Purkinje cell (primary cell): ENCODE measurements around the gene PLA2G2C. TPM values are rescaled to one million over a fixed set of nuclear protein-coding genes. Genes with fewer than 3 reads are reported as not detected.

Experiments used
- polyA plus RNA-seq: library from polyadenylated mRNA; unstranded; fragments of >200 nt; fragmentation: Nextera tagmentation; gene quantifications from 2 replicates; pipeline ENCODE4 v1.2.1, GENCODE V29; 2014

The PLA2G2C gene
- not detected in 2 replicates for polyA plus RNA-seq

DNA sequence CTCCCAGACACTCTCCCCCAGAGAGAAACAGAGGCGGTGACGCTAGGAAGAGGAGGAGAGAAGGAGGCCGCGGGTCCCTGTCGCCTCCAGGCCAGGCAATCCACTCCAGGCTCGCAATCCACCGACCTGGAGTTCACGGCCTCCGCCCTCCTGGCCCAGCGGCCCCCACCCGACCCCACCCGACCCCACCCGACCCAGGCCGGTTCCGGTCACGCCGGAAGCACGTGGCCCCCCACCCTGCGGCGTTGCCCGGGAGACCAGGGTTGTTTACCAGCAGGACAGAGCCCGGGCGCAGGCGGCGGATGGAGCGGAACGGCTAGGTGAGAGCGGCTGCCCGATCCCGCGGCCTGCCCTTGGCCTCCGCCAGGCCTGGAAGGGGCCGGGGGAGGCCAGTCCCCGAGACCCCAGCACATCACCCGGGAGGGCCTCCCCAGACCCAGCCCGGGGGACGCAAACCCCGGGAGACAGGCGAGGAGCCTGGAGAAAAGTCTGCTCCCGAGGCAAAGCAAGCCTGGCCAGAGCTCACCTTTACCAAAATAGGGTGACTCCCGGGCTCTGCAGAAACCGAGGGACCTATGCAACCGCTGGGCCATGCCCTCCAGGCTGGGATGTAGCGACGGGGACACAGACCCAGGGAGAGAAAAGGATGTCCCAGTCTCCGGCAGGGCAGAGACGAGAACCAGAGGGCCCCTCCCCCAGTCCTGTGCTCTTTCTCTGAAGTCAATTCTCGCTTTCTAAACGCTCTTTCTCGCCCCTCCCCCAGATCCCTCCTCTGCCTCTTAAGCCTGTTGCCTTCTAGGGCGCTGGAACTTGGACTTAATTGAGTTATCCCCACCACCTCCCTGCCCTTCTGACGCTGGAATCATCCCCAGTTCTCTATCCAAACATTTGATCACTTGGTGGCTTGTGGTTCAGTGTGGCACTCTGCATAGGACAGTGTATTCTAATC is at the start of gene PLA2G2C, which contains the start of gene UBXN10:
Gene PLA2G2C, minus strand, starts transcription at position 685 of the 949 bp plus-strand sequence. CDS start 9,155 bp downstream, outside the sequence.
Gene UBXN10, plus strand, starts transcription at position 263 of the 949 bp plus-strand sequence. CDS start 4,466 bp downstream, outside the sequence.

GRCh38 chr1:20138961-20139550 is 47.3 kb downstream of the PLA2G2C start, which contains the start of gene PLA2G2F:
TSS of gene PLA2G2F (plus strand) at chr1:20139323. CDS start at chr1:20139428, 105 bp downstream.

GRCh38 chr1:20119347-20119746 is 67.0 kb downstream of the PLA2G2C start, which contains the start of gene PLA2G2D:
TSS of gene PLA2G2D (minus strand) at chr1:20119536. CDS start at chr1:20119498, 38 bp downstream.

Other genes with a start within 250 kb of the PLA2G2C start
- gene PLA2G2A, start 206.9 kb downstream of the PLA2G2C start, polyA plus RNA-seq, result not detected in 2 replicates
- 3.6 and 3.8 TPM in 2 replicates for gene PLA2G5, start 116.3 kb downstream of the PLA2G2C start, polyA plus RNA-seq
- 0.55 TPM in 1 of 2 replicates, not detected in the other for gene PLA2G2D, start 67.0 kb downstream of the PLA2G2C start, polyA plus RNA-seq
- not detected in 2 replicates for gene PLA2G2F, start 47.2 kb downstream of the PLA2G2C start, polyA plus RNA-seq
- 0.27 and 1.3 TPM in 2 replicates for gene UBXN10, start 422 bp downstream of the PLA2G2C start, polyA plus RNA-seq
- not detected in 2 replicates for gene VWA5B1, start 104.4 kb upstream of the PLA2G2C start, polyA plus RNA-seq